ENCODE measurements around the gene C6orf52. TPM values are rescaled to one million over a fixed set of nuclear protein-coding genes. Genes with fewer than 3 reads are reported as not detected.

Gene C6orf52
- total and polyA plus RNA-seq, 9 of the 15 experiments (the other 6 are each of a cell fraction or from before 2014, with no cell fraction given) = 6.7 to 37.0 (median 11.1) TPM

GRCh38 chr6:10740061-10740460 is 45.6 kb upstream of the C6orf52 start:
- no peak overlapping the region for H3K4me2 ChIP-seq (ENCODE audit: insufficient read depth, low read length)
- POLR2A ChIA-PET = interaction anchor here (0.7 kb wide), 1 partner anchor 100 kb away, joined by 4 read pairs; no protein-coding TSS in a partner anchor
- H3K9me1 ChIP-seq (ENCODE audit: control insufficient read depth, insufficient read depth, low read length) = no peaks in the 10 kb centered on the region
- H3K36me3 ChIP-seq (ENCODE audit: control insufficient read depth, insufficient read depth, low read length) = peaks cover 3% of the 10 kb centered on the region; the same call in 2 of the 3 replicates
- FAIRE-seq = no peak
- H3K9ac ChIP-seq (ENCODE audit: insufficient read depth in 1 of 2, low read depth in 2 of 2, low read length in 2 of 2) = no peak overlapping the region
- no TSS peak for BruUV-seq (replicated peaks)
- H3K4me1 ChIP-seq (replicated peaks in 1 of 2; ENCODE audit: control insufficient read depth in 2 of 2, insufficient read depth in 2 of 2, low read length in 2 of 2) = peaks cover 3 to 4% of the 10 kb centered on the region in 2 experiments; a peak in 3 of 5 replicates
- H2AFZ ChIP-seq (ENCODE audit: low read depth, low read length) = no peak overlapping the region
- no peak for DNase-seq (ENCODE audit: extremely low read depth in 1 of 4, low spot score in 3 of 4)
- H4K20me1 ChIP-seq (replicated peaks; ENCODE audit: control insufficient read depth, insufficient read depth, low read length) = no peaks in the 10 kb centered on the region
- no peak for ATAC-seq
- no peaks in the 10 kb centered on the region for H3K79me2 ChIP-seq (ENCODE audit: control insufficient read depth, insufficient read depth, low read length)
- intact Hi-C loops (cut with micrococcal nuclease) = no loop called here
- no peak overlapping the region for H3K27ac ChIP-seq (ENCODE audit: extremely low read depth, low read depth, low read length)
- H3K27me3 ChIP-seq (ENCODE audit: control insufficient read depth in 2 of 2, insufficient read depth in 2 of 2, low read length in 2 of 2) = no peaks in the 10 kb centered on the region
- in situ Hi-C loops (cut with MboI) = no loop called here
- H3K9me3 ChIP-seq (replicated peaks; ENCODE audit: control insufficient read depth, insufficient read depth, low read depth, low read length) = no peaks in the 10 kb centered on the region
- H3K4me3 ChIP-seq = no peak overlapping the region
- CTCF ChIA-PET (ENCODE audit: low intra/inter-chr PET ratio) = no interaction called here
- TF ChIP-seq CLOCK (CRISPR knock-in tag; IDR thresholded peaks at IDR 0.05; ENCODE audit: borderline replicate concordance) = no peak
- TF ChIP-seq C11orf30 (IDR thresholded peaks at IDR 0.05; ENCODE audit: low read depth) = no peak
- no peak for TF ChIP-seq THRB (CRISPR knock-in tag; conservative IDR thresholded peaks at IDR 0.05)
- TF ChIP-seq PCBP1 (IDR thresholded peaks at IDR 0.05; ENCODE audit: low read depth, low read length, poor library complexity, severe bottlenecking) = no peak
- TF ChIP-seq IRF2 (CRISPR knock-in tag; IDR thresholded peaks at IDR 0.05) = no peak
- TF ChIP-seq DNMT1 (IDR thresholded peaks at IDR 0.05) = no peak
- TF ChIP-seq DLX4 (CRISPR knock-in tag; IDR thresholded peaks at IDR 0.05) = no peak
- no peak for TF ChIP-seq TGIF2 (CRISPR knock-in tag; IDR thresholded peaks at IDR 0.05)
- no peak for TF ChIP-seq ZEB2 (IDR thresholded peaks at IDR 0.05)
- TF ChIP-seq ZNF121 (CRISPR knock-in tag; conservative IDR thresholded peaks at IDR 0.05) = no peak
- TF ChIP-seq ATF6 (CRISPR knock-in tag; IDR thresholded peaks at IDR 0.05) = no peak
- TF ChIP-seq HEY1 (CRISPR knock-in tag; IDR thresholded peaks at IDR 0.05; ENCODE audit: borderline replicate concordance) = no peak
